ENCODE measurements around the gene NECAP2.
"Not testable (repeated sequence)": the region's sequence is repeated elsewhere in the genome, so short reads cannot be mapped to it uniquely, and the experiment has no call there.

The NECAP2 gene

GRCh38 chr1:16433030-16433429 is 7.5 kb upstream of the NECAP2 start:
- DNase-seq, result no peak

GRCh38 chr1:16434007-16434406 is 6.5 kb upstream of the NECAP2 start:
- no peak for DNase-seq

DNA sequence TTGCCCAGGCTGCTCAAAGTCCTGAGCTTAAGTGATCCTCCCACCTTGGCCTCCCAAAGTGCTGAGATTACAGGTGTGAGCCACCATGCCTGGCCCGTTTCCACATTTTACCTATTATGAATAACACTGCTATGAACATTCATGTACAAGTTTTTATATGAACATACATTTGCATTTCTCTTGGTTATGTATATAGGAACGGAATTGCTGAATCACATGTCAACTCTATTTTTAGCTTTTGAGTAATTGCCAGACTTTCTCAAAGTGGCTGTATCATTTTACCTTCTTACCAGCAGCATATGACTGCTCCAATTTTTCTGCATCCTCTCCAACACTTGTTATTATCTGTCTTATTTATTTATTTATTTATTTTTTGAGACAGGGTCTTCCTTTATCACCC is 6.0 kb upstream of the NECAP2 start:
- DNase-seq, result no peak

DNA sequence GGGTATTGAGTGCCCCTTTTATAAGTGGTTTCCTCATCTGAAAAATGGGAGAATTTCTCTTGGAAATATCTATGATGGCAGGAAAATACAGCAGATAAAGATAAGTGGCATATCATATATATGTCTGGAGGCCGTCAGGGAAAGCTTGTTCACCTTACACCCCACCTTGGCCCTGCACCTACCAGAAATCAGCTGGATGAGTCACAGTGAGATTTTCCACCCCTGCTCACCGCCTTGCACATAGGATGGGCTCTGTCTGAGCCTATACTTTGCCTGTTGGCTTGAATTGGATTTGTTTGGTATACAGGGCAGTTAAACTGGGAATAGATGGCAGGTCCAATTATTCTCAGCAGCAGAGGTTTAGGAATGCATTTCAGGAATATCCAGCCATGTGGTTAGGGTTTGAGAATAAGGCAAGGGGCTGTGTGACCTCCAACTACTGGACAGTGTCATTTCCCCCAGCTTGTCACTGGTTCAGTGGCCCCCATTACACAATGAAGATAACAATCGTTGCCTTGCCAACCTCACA is 3.5 kb upstream of the NECAP2 start, which contains the start of gene SPATA21:
Gene SPATA21, minus strand, starts transcription at position 479 of the 529 bp plus-strand sequence. CDS start 6,053 bp downstream, outside the sequence.
- no peak for DNase-seq

GRCh38 chr1:16438516-16438915 is 2.0 kb upstream of the NECAP2 start:
- DNase-seq, result no peak

- no peak for DNase-seq
Measured at GRCh38 chr1:16438924-16439323, 1.6 kb upstream of the NECAP2 start.

- DNase-seq, result no peak
Measured at GRCh38 chr1:16440131-16440469, 424 bp upstream of the NECAP2 start.

DNA sequence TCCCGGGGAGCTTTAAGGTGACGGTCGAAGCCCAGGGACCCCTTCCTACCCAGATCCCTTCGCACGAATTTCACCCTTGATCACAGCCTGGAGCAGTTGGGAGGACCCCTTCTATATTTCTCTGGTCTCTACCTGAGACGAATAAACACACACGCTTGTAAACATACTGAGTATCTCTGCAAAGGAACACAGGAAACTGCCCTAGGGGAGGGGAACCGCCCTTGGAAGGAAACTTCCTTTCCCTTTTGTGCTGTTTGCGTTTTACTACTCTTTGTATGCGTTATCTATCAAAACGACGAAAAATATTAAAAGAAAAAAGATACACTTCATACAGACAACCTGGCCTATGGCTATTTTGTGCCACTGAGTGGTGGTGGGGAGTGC is 750 bp downstream of the NECAP2 start:
- DNase-seq, result no peak

- DNase-seq, result no peak
Measured at GRCh38 chr1:16442265-16442664, 1.7 kb downstream of the NECAP2 start.

- DNase-seq, result no peak
Measured at GRCh38 chr1:16442941-16443340, 2.4 kb downstream of the NECAP2 start.

- no peak for DNase-seq
Measured at GRCh38 chr1:16443975-16444770, 3.6 kb downstream of the NECAP2 start.

GRCh38 chr1:16445052-16445451 is 4.5 kb downstream of the NECAP2 start:
- no peak for DNase-seq

DNA sequence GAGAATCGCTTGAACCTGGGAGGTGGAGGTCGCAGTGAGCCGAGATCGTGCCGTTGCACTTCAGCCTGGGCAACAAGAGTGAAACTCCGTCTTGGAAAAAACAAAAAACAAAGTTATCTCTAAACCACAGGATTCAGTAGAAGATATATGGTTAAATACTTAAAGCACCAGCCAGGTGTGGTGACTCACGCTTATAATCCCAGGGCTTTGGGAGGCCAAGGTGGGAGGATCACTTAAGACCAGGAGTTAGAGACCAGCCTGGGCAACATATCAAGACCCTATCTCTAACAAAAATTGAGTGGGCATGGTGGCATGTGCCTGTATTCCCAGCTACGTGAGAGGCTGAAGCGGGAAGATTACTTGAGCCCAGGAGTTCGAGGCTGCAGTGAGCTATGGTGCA is 5.6 kb downstream of the NECAP2 start:
- no peak for DNase-seq

DNA sequence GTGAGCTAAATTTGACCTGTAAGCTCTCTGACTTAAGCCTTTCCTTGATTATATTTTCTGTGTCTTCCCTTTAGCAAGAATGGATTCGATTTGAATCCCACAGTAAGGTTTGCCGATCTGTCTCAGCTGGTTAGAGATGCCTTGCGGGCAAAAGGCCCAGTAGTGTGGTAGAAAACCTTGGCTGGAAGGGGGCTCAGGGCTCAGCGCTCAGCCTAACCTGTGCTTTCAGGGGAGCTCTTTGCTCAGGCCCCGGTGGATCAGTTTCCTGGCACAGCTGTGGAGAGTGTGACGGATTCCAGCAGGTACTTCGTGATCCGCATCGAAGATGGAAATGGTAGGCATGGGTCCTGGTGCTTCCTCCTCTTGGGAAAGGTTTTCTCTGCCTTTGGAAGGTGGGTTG is 7.1 kb downstream of the NECAP2 start:
- no peak for DNase-seq

DNA sequence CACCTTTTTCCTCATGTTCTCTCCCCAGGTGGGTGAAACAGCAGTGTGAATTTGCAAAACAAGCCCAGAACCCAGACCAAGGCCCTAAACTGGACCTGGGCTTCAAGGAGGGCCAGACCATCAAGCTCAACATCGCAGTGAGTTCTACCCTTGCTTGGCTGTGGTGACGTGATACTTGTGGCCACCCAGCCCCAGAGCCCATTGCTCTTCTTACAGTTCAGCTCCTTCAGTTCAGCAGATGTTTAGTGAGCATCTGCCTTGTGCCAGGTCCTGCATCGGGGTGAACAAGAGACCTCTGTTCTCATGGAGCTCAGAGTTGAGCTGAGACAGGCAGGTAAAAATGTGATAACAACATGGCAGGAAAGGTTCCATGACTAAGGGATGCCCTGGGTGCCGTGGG is 8.5 kb downstream of the NECAP2 start:
- DNase-seq, result no peak

DNA sequence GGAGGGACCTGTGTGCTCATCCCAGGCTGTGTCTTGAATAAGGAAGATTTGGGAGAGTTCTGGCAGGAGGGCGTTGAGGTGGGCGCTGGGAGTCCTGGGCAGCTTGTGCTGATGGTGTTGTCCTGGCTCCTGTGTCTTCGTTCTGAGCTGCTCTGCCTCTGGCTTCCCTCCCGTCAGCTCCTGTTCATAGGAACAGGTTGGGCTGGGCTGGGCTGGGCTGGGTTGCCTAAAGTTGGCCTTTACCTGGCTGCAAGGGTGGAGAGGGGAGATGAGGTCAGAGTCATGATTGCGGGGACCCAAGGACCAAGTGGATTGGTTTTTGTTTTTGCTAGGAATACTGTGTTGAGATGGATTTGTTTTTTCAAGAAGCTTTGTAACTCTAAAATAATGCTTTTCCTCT is 9.1 kb downstream of the NECAP2 start:
- DNase-seq, result no peak

DNA sequence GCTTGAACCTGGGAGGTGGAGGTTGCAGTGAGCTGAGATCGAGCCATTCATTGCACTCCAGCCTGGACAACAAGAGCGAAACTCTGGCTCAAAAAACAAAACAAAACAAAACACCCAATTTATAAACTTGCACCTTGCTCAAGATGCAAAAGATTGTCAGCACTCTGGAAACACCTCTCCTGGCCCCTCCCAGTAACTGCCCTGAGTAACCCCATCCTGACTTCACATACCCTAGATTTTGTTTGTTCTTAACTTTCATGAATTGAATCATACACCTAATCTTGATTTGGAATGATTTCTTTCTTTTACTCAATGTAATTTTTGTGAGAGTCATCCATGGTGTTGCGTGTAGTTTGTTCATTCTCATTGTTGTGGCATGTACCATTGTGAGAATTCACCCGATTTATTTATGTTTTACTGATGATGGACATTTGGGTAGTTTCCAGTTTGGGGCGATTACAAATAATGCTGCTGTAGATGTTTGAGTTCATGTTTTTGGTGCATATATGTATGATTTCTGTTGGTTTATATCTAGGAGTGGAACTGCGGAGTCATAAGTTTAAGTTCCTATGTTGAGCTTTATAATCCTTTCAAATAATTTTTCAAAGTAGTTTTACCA is 10.4 kb downstream of the NECAP2 start:
- no peak for DNase-seq

GRCh38 chr1:16451841-16452528 is 11.5 kb downstream of the NECAP2 start:
- DNase-seq, result no peak

GRCh38 chr1:16454909-16455308 is 14.4 kb downstream of the NECAP2 start:
- DNase-seq, result not testable (repeated sequence)

- DNase-seq, result not testable (repeated sequence)
Measured at GRCh38 chr1:16456151-16456550, 15.6 kb downstream of the NECAP2 start.

GRCh38 chr1:16458831-16459230 is 18.3 kb downstream of the NECAP2 start:
- DNase-seq, result no peak

- DNase-seq, result no peak
Measured at GRCh38 chr1:16459352-16459925, 18.9 kb downstream of the NECAP2 start.

DNA sequence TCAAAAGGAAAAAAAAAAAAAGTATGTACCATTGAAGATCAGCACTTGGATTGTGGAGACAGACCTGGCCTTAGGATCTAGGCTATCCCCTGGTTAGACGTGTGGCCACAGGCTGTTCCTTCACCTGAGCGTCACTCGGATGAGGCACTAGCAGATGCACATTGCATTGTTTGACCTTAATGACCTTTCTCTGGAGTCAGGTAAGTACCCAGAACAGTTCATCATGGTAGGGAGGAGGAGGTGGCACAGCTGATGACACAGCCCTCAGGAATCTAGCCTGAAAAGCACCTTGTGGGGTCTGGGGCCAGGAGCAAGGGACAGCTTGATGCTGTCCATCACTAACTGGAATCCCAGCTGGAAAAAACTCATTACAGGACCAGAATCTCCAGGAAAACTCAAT is 21.2 kb downstream of the NECAP2 start:
- DNase-seq, result no peak
